HL-60/S4 treated with retinoic acid at 250 ng/mL for 4 days and 3 days (cell line): Measurements from ENCODE around the gene ANGPTL8.

ENCODE experiments used
- in situ Hi-C: fragments of 300-500 bp; cut with MboI; formaldehyde crosslinking; loops from 2 replicates; pipeline ENCODE4 v1.7.0; 2022; ENCODE audit warnings: low sequenced_read_pairs

Gene ANGPTL8, protein sequence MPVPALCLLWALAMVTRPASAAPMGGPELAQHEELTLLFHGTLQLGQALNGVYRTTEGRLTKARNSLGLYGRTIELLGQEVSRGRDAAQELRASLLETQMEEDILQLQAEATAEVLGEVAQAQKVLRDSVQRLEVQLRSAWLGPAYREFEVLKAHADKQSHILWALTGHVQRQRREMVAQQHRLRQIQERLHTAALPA

DNA sequence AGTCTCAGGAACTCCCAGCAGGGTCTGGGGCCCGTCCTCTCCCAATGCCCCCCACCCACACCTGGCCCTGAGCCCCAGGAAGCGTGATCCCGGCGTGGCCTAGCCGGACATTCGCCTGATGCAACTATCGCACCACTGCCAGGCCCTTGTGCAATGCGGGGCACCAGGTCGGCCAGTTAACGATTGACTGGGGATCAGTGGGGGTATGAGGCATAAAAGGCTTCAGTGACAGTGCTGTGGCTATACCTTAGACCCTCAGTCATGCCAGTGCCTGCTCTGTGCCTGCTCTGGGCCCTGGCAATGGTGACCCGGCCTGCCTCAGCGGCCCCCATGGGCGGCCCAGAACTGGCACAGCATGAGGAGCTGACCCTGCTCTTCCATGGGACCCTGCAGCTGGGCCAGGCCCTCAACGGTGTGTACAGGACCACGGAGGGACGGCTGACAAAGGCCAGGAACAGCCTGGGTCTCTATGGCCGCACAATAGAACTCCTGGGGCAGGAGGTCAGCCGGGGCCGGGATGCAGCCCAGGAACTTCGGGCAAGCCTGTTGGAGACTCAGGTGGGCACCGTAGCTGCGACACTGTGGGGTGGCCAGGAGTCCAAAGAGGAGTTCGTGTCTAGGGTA lies at the start of gene ANGPTL8:
TSS of gene ANGPTL8 (plus strand) at position 243 of the 624 bp plus-strand sequence. CDS start at position 262, 19 bp downstream.
- in situ Hi-C loops: no loop called here

DNA sequence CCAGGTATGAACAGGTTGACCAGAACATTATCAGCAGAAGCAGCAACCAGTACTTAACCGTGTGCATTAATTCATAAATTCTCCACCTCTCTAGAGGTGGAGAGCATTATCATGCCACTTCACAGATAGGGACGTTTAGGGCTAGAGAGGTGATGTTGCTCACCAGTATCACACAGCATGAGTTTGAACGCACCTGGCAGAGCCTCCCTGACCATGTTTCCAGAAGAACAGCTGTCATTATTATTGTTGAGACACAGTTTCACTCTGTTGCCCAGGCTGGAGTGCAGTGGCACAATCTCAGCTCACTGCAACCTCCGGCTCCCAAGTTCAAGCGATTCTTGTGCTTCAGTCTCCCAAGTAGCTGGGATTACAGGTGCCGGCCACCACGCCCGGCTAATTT lies 48.9 kb upstream of the ANGPTL8 start:
- in situ Hi-C loops: no loop called here

DNA sequence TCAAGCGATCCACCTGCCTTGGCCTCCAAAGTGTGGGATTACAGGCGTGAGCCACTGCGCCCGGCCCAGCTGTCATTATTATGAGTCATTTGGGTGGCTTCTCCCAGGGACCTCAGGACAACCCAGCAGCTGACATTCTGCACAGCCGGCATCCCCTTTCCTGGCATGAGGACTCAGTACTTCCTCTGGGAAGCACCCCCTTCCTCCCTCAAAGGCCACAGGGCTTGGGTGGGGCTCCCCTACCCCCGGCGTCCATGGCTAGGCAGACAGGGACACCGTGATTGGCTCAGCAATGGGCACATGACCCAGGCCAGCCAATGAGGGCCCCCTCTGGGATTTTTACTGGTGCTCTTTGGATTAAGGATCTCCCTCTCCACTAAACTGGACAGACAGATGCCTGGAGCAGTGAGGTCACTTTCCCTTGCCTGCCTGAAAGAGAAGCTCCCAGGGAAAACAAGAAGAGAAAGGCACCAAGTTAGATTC lies 48.1 kb upstream of the ANGPTL8 start:
- in situ Hi-C loops: no loop called here

DNA sequence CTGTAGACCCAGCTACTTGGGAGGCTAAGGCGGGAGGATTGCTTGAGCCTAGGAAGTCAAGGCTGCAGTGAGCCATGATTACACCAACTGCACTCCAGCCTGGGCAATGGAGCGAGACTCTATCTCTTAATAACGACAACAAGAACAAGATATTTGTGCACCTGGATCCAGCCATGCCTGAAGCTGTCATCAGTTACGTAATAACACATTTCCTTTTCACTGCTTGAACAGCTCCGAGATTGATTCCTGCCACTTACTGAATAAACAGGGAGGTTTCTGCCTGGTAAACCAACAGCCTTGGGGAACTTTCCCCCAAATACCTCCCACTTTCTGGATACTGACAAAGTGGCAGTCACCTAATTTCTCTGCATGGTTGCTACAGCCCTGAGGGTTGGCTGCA lies 47.5 kb upstream of the ANGPTL8 start:
- in situ Hi-C loops: no loop called here

DNA sequence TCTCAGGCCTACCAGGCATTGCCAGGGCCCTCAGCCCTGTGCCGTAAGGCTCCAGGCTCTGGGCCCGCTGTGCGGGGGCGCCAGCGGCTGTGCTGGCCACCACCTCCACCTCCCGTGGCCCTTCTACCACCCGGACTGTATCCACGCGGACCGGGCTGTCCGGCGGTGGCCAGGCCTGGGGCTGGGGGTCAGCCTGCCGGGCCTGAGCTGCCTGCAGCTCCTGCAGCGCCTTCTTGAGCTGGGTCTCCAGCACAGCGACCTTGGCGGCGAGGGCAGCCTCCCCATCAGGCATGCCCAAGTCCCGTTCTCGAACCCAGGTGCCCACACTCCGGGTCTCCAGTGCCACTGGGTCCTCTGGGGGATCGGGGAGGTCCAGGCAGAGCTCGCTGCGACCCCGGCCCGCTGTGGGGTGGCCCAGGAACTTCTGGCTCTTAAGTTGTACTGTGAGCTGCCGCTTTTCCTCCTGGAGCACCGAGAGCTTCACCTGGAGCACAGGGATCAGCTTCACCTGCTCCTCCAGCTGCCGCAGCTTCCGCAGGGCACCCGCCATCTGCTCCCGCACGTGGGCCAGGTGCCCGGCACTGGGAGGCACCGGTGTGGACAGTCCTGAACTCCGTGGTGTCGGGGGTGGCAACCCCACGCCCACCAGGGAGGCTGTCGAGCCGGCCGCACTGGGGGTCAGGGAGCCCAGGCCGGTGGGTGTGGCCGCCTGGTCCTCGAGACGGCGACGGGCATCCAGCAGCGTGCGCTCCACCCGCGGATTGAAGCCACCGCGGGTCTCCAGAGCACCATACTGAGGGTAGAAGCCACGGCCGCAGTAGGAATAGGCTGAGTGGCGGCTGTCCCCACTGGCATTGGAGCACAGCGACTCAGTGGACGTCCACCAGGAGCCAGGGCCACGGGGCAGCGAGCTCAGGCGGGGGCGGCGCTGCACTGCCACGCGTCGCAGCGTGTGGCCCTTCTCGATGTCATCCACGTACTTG lies 46.2 kb upstream of the ANGPTL8 start:
- in situ Hi-C loops: no loop called here

DNA sequence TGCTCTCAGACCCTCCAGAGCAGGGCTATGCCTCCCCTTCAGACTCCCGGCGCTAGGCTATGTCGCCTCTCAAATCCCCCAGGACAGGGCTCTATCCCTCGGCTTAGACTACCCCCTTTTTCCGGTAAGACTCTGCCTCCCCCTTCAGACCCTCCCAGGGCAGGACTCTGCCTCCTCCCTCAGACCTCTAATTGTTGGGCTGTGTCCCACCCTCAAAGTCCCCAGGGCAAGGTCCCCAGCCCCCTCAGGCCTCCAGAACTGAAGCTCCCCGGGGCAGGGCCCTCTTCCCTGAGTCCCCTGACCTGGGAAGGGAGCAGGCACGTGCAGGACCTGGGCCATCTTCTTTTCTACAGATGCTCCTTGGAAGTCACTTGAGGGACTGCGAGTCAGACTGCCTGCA lies 45.2 kb upstream of the ANGPTL8 start:
- in situ Hi-C loops: no loop called here

DNA sequence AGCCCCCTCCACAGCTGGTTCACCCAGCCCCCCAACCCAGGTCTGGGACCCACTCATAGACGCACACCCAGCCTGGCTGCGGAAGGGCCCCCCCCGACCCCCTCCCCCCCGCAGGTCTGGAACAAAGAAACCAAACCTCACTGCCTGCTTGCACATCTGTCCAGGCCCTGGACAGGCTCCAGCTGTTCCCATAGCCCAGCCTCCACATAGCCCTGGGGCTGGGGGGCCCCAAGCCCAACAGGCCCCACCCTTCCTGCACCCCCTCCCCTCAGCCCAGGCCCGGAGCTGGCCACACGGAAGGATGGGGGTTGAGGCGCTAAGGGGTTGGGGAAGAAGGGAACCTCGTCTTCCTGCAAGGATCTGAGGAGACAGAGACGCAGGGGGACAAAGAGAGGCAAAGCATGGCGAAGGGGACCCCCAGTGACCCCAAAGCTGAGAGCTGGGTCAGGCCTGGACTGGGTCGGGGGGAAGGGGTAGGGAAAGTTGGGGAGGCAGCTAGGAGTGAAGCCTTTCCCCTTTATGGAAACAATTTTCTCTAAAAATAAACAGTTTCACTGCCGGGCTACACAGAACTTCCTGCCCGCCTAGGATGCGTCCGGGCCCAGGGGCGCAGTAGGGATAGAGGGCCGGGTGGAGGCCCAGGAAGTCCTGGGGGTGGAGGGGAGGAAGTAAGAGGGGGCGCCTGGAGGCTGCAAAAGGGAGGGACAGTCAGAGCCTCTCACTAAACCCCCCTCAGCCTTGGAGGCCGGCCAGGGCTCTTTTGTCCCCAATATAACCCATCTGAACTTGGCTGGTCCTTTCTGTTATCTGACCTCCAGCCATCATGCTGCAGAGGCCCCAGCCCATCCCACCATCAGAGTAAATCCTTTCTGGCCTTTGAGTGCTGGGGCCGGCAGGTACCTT lies 44.5 kb upstream of the ANGPTL8 start:
- in situ Hi-C loops: no loop called here

DNA sequence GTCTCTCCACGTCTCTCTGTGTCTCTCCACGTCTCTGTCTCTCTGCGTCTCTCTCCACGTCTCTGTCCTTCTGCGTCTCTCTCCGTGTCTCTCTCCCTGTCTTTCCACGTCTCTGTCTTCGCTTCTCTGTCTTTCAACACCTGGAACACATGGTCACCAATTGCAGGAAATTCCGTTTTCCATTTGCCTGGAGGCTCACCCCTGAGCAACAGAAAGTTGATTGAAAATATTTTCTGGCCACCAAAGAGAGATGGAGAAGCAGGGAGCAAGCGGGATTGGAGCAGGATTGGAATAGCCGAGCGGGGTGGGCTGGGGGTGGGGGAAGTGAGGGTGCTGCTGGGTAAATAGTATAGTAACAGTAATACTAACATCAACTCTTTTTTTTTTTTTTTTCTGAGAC lies 43.7 kb upstream of the ANGPTL8 start:
- in situ Hi-C loops: no loop called here

DNA sequence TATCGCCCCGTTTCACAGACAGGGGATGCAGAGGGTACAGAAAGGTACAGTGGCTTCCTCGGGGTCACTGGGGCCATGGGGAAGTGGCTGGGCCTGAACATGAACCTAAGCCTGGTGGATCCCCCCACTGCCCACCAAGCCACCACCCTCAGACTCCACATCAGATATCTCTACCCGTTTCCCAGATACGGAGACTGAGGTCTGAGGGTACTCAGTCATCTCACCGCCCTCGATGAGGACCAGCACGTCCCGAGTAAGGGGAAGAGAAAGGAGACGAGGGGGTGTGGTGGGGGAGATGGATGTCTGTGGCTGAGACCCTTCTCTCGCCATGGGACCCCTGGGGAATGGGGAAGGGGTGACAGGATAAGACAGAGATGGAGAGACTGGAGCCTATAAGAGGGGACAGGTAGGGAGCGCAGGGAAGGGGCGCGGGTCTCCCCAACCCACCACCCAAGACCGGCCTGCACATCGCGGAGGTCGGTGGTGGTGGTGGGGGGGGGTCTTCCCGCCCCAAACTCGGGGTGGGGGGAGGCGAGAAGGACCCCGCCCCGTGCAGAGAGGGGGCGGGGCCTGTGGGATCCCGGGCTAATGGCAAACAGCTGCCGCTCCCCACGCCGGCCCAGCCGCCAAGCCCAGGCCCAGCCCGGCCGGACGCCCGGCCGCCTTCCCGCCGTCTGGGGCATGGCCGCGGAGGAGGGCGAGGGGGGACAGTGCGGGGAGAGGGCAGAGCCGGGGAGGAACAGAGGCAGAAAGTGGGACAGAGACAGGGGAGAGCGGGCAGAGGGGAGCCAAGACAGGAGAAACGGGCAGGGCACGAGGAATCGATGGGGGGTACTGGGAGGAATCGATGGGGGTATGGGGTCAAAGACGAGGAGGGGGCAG lies 42.8 kb upstream of the ANGPTL8 start:
- in situ Hi-C loops: no loop called here

DNA sequence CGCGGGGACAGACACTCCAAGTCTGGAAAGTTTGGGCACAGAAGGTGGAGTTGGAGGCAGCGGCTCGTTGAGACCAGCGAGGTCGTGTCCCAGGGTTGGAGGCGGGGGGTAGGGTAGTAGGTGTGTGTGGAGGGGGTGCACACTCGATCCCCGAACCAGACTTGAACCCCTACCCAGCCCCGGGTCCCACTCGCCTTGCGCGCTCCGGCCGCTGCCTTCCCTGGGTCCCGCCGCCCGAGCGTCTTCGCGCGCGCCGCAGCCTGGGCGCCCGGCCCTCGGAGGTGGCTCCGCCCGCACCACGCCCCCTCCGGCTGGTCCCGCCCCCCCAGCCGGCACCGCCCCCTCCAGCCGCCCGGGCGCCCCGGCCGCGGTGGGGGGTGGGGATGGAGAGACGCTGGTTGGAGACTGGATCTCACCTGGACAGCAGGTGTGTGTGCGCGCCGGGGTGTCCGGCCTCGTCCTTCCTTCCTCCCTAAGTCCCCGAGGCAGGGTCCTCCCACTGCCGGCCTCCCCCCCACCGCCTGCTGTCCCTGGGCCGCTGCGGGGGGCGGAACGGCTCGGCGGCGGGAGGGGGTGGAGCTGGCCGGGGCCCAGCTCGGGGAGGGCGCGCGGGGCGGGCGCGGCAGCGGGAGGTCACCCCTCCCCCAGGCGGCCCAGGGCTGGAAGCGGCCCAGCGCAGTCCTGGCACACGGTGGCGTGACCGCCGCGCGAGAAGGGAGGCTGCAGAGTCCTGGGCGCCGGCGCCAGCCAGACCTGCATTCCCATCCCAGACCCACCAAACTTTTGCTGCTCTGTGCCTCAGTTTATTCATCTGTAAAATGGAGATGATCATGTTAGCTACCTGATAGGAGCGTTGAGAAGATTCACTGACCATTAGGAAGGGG lies 41.9 kb upstream of the ANGPTL8 start, which contains the start of gene KANK2:
TSS of gene KANK2 (minus strand) at position 255 of the 884 bp plus-strand sequence. CDS start 3,034 bp downstream, outside the sequence.
- in situ Hi-C loops: no loop called here

DNA sequence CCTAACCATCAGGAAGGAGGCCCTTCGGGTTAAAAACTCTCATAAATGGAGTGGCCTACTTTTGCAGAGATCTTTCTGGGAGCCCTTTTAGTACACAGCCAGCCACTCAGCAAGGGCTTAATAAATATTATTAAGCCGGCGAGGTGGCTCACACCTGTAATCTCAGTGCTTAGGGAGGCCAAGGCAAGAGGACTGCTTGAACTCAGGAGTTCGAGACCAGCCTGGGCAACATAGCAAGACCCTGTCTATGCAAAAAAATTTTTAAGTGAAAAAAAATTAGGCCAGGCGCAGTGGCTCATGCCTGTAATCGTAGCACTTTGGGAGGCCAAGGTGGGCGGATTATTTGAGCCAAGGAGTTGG lies 41.3 kb upstream of the ANGPTL8 start:
- in situ Hi-C loops: no loop called here

DNA sequence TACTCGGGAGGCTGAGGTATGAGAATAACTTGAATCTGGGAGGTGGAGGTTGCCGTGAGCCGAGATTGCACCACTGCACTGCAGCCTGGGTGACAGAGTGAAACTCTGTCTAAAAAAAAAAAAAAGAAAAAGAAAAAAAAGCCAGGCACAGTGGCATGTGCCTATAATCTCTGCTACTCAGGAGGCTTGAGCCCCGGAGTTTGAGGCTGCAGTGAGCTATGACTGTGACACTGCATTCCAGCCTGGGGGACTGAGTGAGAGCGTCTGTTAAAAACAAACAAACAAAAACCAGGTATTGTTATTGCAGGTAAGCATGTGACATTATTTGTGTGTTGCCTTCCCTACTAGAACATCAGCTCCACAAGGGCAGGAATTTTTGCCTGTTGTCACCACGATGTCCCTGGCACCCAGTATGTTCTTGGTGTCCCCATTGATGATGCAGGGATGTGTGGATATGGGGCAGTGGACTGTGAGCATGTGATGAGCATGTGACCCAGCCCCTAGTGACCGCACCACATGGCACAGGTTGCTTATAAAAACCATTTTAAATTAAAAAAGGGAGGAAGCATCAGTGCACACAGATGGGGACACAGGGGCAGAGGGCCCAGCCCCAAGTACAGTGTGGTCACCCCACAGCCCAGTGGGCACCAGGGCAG lies 40.5 kb upstream of the ANGPTL8 start:
- in situ Hi-C loops: no loop called here

DNA sequence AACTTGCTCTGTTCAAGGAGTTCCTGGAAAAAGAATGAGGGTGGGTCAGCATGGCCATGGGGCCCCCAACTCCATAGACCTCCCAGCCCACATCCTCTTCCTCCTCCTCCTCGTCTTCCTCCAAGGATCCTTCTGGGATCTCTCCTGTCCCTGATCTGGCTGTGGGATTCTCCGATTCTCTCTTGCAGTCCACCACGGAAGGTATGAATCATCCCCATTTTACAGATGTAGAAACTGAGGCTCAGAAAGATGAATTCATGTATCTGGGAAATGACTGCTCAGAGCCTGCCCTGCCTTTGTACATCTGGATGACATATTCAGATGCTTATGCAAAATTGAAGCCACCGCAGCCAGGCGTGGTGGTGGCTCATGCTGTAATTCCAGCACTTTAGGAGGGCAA lies 39.9 kb upstream of the ANGPTL8 start:
- in situ Hi-C loops: no loop called here

DNA sequence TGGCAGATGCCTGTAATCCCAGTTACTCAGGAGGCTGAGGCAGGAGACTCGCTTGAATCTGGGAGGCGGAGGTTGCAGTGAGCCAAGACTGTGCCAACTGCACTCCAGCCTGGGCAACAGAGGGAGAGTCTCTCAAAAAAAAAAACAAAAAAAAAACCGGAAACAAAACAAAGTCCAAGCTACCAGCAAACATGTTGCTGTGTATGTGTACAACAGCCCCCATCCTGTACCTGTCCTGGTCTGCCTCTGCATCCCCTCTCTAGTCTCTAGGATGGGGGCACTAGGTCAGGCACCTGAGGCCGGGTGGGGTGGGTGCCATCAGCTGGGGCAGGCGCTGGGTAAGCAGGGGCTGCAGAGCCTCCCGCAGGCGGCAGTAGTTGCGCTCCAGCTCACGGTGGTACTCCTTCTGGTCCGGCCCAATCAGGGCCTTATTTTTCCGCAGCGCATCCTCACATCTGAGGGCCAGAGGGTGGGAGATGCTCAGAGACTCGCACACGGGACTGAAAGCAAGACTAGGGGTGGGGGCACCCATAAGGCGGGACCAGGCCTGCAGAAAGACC lies 39.3 kb upstream of the ANGPTL8 start:
- in situ Hi-C loops: no loop called here

DNA sequence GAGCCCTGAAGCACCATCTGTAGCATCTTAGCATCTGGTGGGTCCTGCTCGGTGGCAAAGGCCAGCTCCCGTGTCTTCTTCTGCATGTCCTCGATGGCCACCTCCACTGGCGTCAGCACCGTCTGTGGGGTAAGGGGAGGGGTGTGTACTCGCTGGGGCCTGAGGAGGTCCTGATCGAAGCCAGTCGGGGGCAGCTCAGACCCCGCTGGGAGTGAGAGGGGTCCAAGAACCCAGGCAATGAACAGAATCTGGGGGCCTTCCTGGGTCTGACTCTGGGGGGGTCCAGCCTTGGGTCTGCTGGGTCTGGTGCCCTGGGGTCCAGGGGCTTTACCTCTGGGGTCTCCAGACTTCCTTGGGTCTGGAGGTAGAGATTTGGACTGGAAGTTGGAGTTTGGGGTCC lies 38.5 kb upstream of the ANGPTL8 start:
- in situ Hi-C loops: no loop called here

DNA sequence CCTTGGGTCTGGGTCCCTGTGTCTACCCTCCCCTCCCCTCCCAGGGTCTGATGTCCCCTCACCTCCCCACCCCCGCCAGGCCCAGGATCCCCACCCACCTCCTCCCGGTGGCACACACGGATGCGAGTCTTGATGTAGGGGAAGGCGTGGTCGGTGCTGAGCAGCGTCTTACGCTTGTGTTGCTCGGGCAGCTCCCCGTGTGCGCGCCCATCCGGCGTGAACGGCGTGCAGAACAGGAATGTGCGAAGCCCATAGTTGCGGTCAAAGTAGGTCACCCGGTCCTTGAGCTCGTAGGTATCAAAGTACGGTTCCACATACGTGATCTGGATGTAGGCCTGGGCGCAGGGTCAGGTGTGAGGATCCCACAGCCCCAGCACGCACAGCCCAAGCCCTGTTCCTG lies 37.6 kb upstream of the ANGPTL8 start:
- in situ Hi-C loops: no loop called here

DNA sequence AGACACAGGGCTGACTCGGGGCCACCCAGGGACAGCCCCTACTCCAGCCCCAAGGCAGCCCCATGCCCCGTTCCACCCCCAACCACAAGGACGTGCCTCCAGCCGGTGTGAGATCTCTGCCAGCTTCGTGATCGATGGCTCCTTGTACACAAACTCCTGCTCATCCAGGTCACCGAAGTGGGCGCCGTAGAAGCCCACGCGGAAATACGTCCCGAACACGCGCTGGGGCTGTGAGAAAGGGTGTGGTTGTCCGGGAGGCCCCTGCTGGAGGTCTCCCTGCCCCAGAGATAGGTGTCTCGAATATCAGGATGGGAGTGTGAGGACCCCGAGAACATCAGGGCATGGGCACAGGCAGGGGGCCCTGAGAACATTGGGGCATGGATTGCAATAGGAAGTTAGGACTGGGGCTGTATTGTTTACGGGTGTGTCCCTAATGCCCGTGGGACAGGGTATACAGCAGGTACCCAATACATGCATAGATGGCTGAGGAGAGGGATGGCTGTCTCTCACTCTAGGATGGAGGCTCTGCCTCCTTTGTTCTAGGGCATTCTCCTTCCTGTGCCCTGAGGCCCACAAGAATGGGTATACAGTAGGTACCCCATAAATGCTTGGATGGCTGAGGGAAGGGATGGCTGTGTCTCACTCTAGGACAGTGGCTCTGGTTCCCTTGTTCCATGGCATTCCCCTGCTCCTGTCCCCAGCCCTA lies 36.8 kb upstream of the ANGPTL8 start:
- in situ Hi-C loops: no loop called here
